ENCODE data around the gene RPL34.

The RPL34 gene

DNA sequence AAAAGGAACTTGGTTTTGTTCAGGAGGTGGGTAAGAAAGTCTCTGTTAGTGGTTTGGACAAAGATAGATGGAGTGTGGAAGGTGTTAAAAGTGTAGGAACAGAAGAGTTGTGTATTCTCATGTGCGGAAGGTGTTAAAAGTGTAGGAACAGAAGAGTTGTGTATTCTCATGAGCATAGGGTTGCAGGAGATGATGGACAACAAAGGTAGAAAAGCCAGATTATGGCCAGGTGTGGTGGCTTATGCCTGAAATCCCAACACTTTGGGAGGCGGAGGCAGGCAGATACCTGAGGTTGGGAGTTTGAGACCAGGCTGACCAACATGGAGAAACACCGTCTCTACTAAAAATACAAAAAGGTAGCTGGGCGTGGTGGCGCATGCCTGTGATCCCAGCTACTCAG, 2.5 kb downstream of the RPL34 start (continued):
- TF ChIP-seq, protein P1, sequence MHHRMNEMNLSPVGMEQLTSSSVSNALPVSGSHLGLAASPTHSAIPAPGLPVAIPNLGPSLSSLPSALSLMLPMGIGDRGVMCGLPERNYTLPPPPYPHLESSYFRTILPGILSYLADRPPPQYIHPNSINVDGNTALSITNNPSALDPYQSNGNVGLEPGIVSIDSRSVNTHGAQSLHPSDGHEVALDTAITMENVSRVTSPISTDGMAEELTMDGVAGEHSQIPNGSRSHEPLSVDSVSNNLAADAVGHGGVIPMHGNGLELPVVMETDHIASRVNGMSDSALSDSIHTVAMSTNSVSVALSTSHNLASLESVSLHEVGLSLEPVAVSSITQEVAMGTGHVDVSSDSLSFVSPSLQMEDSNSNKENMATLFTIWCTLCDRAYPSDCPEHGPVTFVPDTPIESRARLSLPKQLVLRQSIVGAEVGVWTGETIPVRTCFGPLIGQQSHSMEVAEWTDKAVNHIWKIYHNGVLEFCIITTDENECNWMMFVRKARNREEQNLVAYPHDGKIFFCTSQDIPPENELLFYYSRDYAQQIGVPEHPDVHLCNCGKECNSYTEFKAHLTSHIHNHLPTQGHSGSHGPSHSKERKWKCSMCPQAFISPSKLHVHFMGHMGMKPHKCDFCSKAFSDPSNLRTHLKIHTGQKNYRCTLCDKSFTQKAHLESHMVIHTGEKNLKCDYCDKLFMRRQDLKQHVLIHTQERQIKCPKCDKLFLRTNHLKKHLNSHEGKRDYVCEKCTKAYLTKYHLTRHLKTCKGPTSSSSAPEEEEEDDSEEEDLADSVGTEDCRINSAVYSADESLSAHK (tag by site-specific recombination; IDR thresholded peaks at IDR 0.05), result no peak
- TF ChIP-seq, protein P2, sequence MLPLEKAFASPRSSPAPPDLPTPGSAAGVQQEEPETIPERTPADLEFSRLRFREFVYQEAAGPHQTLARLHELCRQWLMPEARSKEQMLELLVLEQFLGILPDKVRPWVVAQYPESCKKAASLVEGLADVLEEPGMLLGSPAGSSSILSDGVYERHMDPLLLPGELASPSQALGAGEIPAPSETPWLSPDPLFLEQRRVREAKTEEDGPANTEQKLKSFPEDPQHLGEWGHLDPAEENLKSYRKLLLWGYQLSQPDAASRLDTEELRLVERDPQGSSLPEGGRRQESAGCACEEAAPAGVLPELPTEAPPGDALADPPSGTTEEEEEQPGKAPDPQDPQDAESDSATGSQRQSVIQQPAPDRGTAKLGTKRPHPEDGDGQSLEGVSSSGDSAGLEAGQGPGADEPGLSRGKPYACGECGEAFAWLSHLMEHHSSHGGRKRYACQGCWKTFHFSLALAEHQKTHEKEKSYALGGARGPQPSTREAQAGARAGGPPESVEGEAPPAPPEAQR (tag by site-specific recombination; IDR thresholded peaks at IDR 0.05), result no peak
- TF ChIP-seq, protein P3, sequence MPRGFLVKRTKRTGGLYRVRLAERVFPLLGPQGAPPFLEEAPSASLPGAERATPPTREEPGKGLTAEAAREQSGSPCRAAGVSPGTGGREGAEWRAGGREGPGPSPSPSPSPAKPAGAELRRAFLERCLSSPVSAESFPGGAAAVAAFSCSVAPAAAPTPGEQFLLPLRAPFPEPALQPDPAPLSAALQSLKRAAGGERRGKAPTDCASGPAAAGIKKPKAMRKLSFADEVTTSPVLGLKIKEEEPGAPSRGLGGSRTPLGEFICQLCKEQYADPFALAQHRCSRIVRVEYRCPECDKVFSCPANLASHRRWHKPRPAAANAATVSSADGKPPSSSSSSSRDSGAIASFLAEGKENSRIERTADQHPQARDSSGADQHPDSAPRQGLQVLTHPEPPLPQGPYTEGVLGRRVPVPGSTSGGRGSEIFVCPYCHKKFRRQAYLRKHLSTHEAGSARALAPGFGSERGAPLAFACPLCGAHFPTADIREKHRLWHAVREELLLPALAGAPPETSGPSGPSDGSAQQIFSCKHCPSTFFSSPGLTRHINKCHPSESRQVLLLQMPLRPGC (tag by site-specific recombination; IDR thresholded peaks at IDR 0.05), result no peak

DNA sequence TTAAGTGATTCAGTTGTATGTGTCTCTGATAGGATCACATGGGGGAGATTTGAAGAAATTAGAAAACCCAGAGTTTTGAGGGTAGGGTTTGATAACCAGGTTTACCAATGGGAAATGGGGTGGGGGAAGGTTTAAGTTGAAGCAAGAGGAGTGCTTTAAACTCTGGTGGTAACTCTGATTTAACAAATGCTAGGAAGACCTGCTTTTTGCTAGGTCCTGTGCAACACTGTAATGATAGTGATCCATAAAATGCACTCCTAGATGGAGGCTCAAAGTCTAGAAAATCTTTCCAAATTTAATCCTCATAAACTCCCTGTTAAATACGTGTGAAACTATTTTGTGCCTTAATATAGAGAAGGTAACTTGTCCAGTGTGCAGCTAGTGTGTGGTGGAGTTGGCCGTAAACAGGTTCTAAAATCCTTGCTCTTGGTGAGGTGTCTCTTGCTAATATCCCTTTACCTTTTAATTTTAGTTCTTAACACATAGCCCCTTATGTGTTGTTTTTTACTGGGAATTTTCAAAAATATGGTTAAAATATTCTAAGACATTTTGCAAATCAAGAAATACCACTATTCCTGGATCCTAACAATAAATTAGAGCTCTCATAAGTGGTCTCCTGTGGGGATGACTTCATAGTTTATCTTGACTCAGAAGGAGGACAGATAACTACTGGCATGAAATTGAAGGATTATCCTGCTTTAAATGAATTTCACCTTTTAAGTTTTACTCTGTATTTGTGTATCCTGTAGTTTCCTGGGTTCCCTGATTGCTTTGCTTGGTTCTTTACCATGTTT, 4.1 kb downstream of the RPL34 start:
- no peak overlapping the region for H3K27ac ChIP-seq (ENCODE audit: extremely low read depth, low read depth, low read length)
- H3K9me3 ChIP-seq (ENCODE audit: control insufficient read depth, insufficient read depth, low read depth, low read length), result no peaks in the 10 kb centered on the region
- TF ChIP-seq, protein P4, sequence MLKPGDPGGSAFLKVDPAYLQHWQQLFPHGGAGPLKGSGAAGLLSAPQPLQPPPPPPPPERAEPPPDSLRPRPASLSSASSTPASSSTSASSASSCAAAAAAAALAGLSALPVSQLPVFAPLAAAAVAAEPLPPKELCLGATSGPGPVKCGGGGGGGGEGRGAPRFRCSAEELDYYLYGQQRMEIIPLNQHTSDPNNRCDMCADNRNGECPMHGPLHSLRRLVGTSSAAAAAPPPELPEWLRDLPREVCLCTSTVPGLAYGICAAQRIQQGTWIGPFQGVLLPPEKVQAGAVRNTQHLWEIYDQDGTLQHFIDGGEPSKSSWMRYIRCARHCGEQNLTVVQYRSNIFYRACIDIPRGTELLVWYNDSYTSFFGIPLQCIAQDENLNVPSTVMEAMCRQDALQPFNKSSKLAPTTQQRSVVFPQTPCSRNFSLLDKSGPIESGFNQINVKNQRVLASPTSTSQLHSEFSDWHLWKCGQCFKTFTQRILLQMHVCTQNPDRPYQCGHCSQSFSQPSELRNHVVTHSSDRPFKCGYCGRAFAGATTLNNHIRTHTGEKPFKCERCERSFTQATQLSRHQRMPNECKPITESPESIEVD (tag by site-specific recombination; IDR thresholded peaks at IDR 0.05), result peak; percentile 72
- TF ChIP-seq ZBTB7A (tag by site-specific recombination; IDR thresholded peaks at IDR 0.05; ENCODE audit: low read depth), result no peak
- CTCF ChIA-PET, result no interaction called here
- no peak overlapping the region for H3K4me3 ChIP-seq (ENCODE audit: low read depth, low read length)
- POLR2A ChIA-PET, result no interaction called here
- H3K36me3 ChIP-seq (ENCODE audit: control insufficient read depth in 2 of 2, insufficient read depth in 1 of 2, low read length in 2 of 2), result peaks cover 45 to 88% of the 10 kb centered on the region in 2 experiments
- no peaks in the 10 kb centered on the region for H3K4me1 ChIP-seq (ENCODE audit: control insufficient read depth, insufficient read depth, low read length)

DNA sequence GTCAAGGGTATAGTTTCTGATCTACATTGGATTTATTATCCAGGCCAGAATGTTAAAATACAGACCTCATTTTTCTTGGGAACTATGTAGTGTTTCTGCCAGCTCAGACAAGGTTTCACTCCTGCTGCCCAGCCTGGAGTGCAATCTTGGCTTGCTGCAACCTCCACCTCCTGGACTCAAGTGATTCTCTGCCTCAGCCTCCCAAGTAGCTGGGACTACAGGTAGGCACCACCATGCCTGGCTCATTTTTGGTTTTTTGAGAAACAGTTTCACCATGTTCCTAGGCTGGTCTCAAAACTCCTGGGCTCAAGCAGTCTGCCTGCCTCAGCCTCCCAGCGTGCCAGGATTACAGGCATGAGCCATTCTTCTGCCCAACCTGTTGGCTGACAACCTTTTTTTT, 5.7 kb downstream of the RPL34 start:
- CTCF ChIA-PET, result no interaction called here
- H3K27ac ChIP-seq (ENCODE audit: extremely low read depth, low read depth, low read length), result no peak overlapping the region
- peaks cover 60 to 100% of the 10 kb centered on the region in 2 experiments for H3K36me3 ChIP-seq (ENCODE audit: control insufficient read depth in 2 of 2, insufficient read depth in 1 of 2, low read length in 2 of 2)
- H3K9me3 ChIP-seq (ENCODE audit: control insufficient read depth, insufficient read depth, low read depth, low read length), result no peaks in the 10 kb centered on the region
- no peak overlapping the region for H3K4me3 ChIP-seq (ENCODE audit: low read depth, low read length)
- no peaks in the 10 kb centered on the region for H3K4me1 ChIP-seq (ENCODE audit: control insufficient read depth, insufficient read depth, low read length)
- TF ChIP-seq TRIM28 (IDR thresholded peaks at IDR 0.05; ENCODE audit: borderline replicate concordance, low read length) (no peak), ZNF610 (tag by site-specific recombination; IDR thresholded peaks at IDR 0.05; ENCODE audit: borderline replicate concordance) (no peak), ZNF510 (tag by site-specific recombination; IDR thresholded peaks at IDR 0.05; ENCODE audit: insufficient replicate concordance) (no peak), ZBTB7A (tag by site-specific recombination; IDR thresholded peaks at IDR 0.05; ENCODE audit: low read depth) (no peak)
- TF ChIP-seq, protein P2 (tag by site-specific recombination; IDR thresholded peaks at IDR 0.05), result no peak
- POLR2A ChIA-PET, result no interaction called here

Data from HEK293 (cell line).